K562 (cell line): ENCODE results near the gene DRAXIN. TPM values are rescaled to one million over a fixed set of nuclear protein-coding genes. Genes with fewer than 3 reads are reported as not detected.

Experiments
- BHLHE40 ChIP-seq: IDR thresholded peaks from 2 replicates; pipeline ENCODE4 v1.6.1; 2011; ENCODE audit warnings: low read length, improper control_type of control experiment
- CTCF ChIP-seq, 3 experiments: IDR thresholded peaks in 2 of 3; conservative IDR thresholded peaks in 1 of 3; 2 replicates each; pipeline ENCODE4 v1.5.1; 2011 to 2012; ENCODE audit warnings: low read length in 3 of 3, mild to moderate bottlenecking in 3 of 3, control low read depth in 2 of 3, improper control_type of control experiment in 1 of 3, inconsistent platforms in 1 of 3, low read depth in 1 of 3, mixed read lengths in 1 of 3, moderate library complexity in 1 of 3; ENCODE audit not compliant: insufficient read depth in 2 of 3
- CTCFL ChIP-seq: IDR thresholded peaks from 2 replicates; pipeline ENCODE4 v1.6.1; 2011; ENCODE audit warnings: borderline replicate concordance, low read depth, mild to moderate bottlenecking, moderate library complexity, low read length; ENCODE audit not compliant: insufficient read depth, poor library complexity, severe bottlenecking
- DEAF1 ChIP-seq: fragments of 450-650 bp; formaldehyde crosslinking; IDR thresholded peaks from 2 replicates; pipeline ENCODE4 v1.4.0; 2020; ENCODE audit warnings: mild to moderate bottlenecking, moderate library complexity
- ETS1 ChIP-seq: conservative IDR thresholded peaks from 2 replicates; pipeline ENCODE4 v1.6.1; 2011; ENCODE audit warnings: low read depth, mild to moderate bottlenecking, low read length; ENCODE audit not compliant: control insufficient read depth
- HDGF ChIP-seq: fragments of 450-650 bp; IDR thresholded peaks from 2 replicates; pipeline ENCODE4 v1.6.1; 2016
- ID3 ChIP-seq, 2 experiments: fragments of 250-450 bp in 1 of 2; fragments of 450-650 bp in 1 of 2; sonication (Bioruptor Pico) in 1 of 2; IDR thresholded peaks; 2 replicates each; pipeline versions ENCODE4 v1.6.1 to v1.8.0; 2016 to 2021; ENCODE audit warnings: mild to moderate bottlenecking in 2 of 2, moderate library complexity in 2 of 2, missing compliant biosample characterization in 1 of 2, missing genetic modification characterization in 1 of 2
- KLF13 ChIP-seq: fragments of 450-650 bp; IDR thresholded peaks from 2 replicates; pipeline ENCODE4 v1.6.1; 2016; ENCODE audit warnings: missing genetic modification characterization, low read depth, mild to moderate bottlenecking, missing compliant biosample characterization, moderate library complexity, borderline replicate concordance
- MAFF ChIP-seq: IDR thresholded peaks from 2 replicates; pipeline ENCODE4 v1.6.1; 2012; ENCODE audit warnings: low read length, improper control_type of control experiment
- MAZ ChIP-seq, 2 experiments: fragments of 450-650 bp in 1 of 2; sonication (generic) in 1 of 2; formaldehyde crosslinking; IDR thresholded peaks in 1 of 2; conservative IDR thresholded peaks in 1 of 2; 2 replicates each; pipeline versions ENCODE4 v1.4.0 to v1.5.0; 2020; ENCODE audit warnings: mild to moderate bottlenecking in 1 of 2, missing genetic modification reagents in 1 of 2
- POLR2G ChIP-seq: fragments of 200-400 bp; formaldehyde crosslinking; IDR thresholded peaks from 2 replicates; pipeline ENCODE4 v1.6.1; 2017; ENCODE audit warnings: low read depth, mild to moderate bottlenecking, antibody characterized with exemption, low read length, moderate library complexity
- SIRT6 ChIP-seq: IDR thresholded peaks from one replicate; pipeline ENCODE4 v1.6.1; 2012; ENCODE audit warnings: low read depth, mild to moderate bottlenecking, control low read depth, inconsistent platforms, low read length, moderate library complexity
- STAG1 ChIP-seq: sonication (generic); formaldehyde crosslinking; IDR thresholded peaks from 2 replicates; pipeline ENCODE4 v1.5.0; 2020; ENCODE audit warnings: missing genetic modification reagents, borderline replicate concordance
- TFAM ChIP-seq: fragments of 250-450 bp; sonication (Bioruptor Pico); conservative IDR thresholded peaks from 2 replicates; pipeline ENCODE4 v1.5.0; 2021; ENCODE audit warnings: mild to moderate bottlenecking, moderate library complexity
- XRCC4 ChIP-seq: IDR thresholded peaks from one replicate; pipeline ENCODE4 v1.6.1; 2011; ENCODE audit not compliant: insufficient read depth, insufficient read length; ENCODE audit errors: extremely low read depth
- XRCC5 ChIP-seq: fragments of 200-400 bp; formaldehyde crosslinking; IDR thresholded peaks from 2 replicates; pipeline ENCODE4 v1.6.1; 2017; ENCODE audit warnings: low read depth, mild to moderate bottlenecking, low read length
- ZEB2 ChIP-seq: fragments of 450-650 bp; IDR thresholded peaks from 2 replicates; pipeline ENCODE4 v1.6.1; 2016
- ZNF140 ChIP-seq: fragments of 250-450 bp; sonication (Bioruptor Pico); IDR thresholded peaks from 2 replicates; pipeline ENCODE4 v1.8.0; 2021; ENCODE audit warnings: moderate library complexity, mild to moderate bottlenecking, inconsistent platforms
- ZNF445 ChIP-seq: fragments of 250-450 bp; sonication (Bioruptor Pico); IDR thresholded peaks from 2 replicates; pipeline ENCODE4 v1.4.0; 2020; ENCODE audit warnings: low read depth, mild to moderate bottlenecking, moderate library complexity
- polyA plus RNA-seq, 8 experiments: library from polyadenylated mRNA; depleted of rRNA in 4 of 8; stranded (reverse) in 5 of 8; unstranded in 3 of 8; fragments of >200 nt; fragmentation: Nextera tagmentation in 2 of 8; fragmentation: Illumina TruSeq in 1 of 8; extraction: Ambion mirVana in 2 of 8; extraction: Trizol in 1 of 8; gene quantifications; 2 replicates each; pipeline versions ENCODE4 v1.2.1 to v1.2.3, GENCODE V29; 2011 to 2014; ENCODE audit warnings: inconsistent platforms in 1 of 8, missing spikeins in 1 of 8
- total RNA-seq, 7 experiments: library from RNA; depleted of rRNA in 6 of 7; stranded (reverse); fragments of >200 nt in 6 of 7; fragmentation: Illumina TruSeq in 2 of 7; extraction: Trizol in 2 of 7; gene quantifications; 2 replicates each; pipeline versions ENCODE4 v1.2.1 to v1.2.3, GENCODE V29; 2011 to 2021; ENCODE audit warnings: low replicate concordance in 1 of 7

The DRAXIN gene
- total and polyA plus RNA-seq, 9 of the 15 experiments (the other 6 are each of a cell fraction or from before 2014, with no cell fraction given) = 0.01 to 0.04 (median 0.01) TPM; not detected in 6

GRCh38 chr1:11645670-11646265, 45.7 kb upstream of the DRAXIN start (continued):
- TF ChIP-seq CTCFL (peak; percentile 37), DEAF1 (CRISPR knock-in tag) (peak; percentile 57; the same call in 1 of the 2 replicates), KLF13 (tag) (no peak), XRCC5 (peak; percentile 33; the same call in 1 of the 2 replicates), SIRT6 (no peak), ETS1 (no peak), POLR2G (no peak), ID3 (CRISPR knock-in tag; IDR thresholded peaks at IDR 0.05) (no peak), ID3 (tag; IDR thresholded peaks at IDR 0.05) (no peak), STAG1 (CRISPR knock-in tag) (peak; percentile 80; the same call in 1 of the 2 replicates), ZNF445 (CRISPR knock-in tag) (no peak), XRCC4 (no peak), ZNF140 (CRISPR knock-in tag) (no peak), ZEB2 (no peak), BHLHE40 (peak; percentile 46; the same call in 1 of the 2 replicates), HDGF (no peak), MAZ (CRISPR knock-in tag; conservative IDR thresholded peaks at IDR 0.05 in 1 of 2, IDR thresholded peaks at IDR 0.05 in 1 of 2) (0 out of 4 replicates have a peak, but pooled peaks of 1 of the 2 experiments have one; percentile 42), TFAM (CRISPR knock-in tag) (no peak), MAFF (no peak), CTCF (IDR thresholded peaks at IDR 0.05 in 2 of 3, conservative IDR thresholded peaks at IDR 0.05 in 1 of 3; ENCODE audit: insufficient read depth in 2 of 3, low read depth in 1 of 3, low read length in 3 of 3) (peak; percentile 85 to 93 (median 92))
